Type B pancreatic cell (in vitro differentiated cells): ENCODE results near the gene PTGES2. TPM values are rescaled to one million over a fixed set of nuclear protein-coding genes. Genes with fewer than 3 reads are reported as not detected.

ENCODE experiments used
- DNase-seq: peaks from one replicate; pipeline ENCODE4 v3.0.0; 2021; ENCODE audit warnings: mixed read lengths; ENCODE audit not compliant: unreplicated experiment; ENCODE audit errors: extremely low spot score
- H3K27ac Mint-ChIP-seq: 2 replicates; pipeline ENCODE4 v1.8.0; 2021; ENCODE audit warnings: mild to moderate bottlenecking, mixed read lengths
- H3K27me3 Mint-ChIP-seq: 2 replicates; pipeline ENCODE4 v1.8.0; 2021; ENCODE audit warnings: mixed read lengths
- H3K36me3 Mint-ChIP-seq: 2 replicates; pipeline ENCODE4 v1.8.0; 2021; ENCODE audit warnings: mixed read lengths
- H3K4me1 Mint-ChIP-seq: one replicate; pipeline ENCODE4 v1.8.0; 2021; ENCODE audit warnings: mixed read lengths; ENCODE audit not compliant: unreplicated experiment
- H3K4me3 Mint-ChIP-seq: 2 replicates; pipeline ENCODE4 v1.8.0; 2021; ENCODE audit warnings: mild to moderate bottlenecking, mixed read lengths
- H3K9me3 Mint-ChIP-seq: 2 replicates; pipeline ENCODE4 v1.8.0; 2021; ENCODE audit warnings: mixed read lengths
- CTCF ChIP-seq: fragments of 200-600 bp; sonication (generic); conservative IDR thresholded peaks from 2 replicates; pipeline ENCODE4 v1.5.0; 2021; ENCODE audit warnings: antibody characterized with exemption, mild to moderate bottlenecking
- total RNA-seq: library from RNA; stranded (reverse); gene quantifications from 2 replicates; pipeline ENCODE4 v1.2.1, GENCODE V29; 2021; ENCODE audit warnings: low replicate concordance

Gene PTGES2
- total RNA-seq, 1 donor from 2014 or later: 67.2 TPM

GRCh38 chr9:128117613-128118471 lies 9.7 kb downstream of the PTGES2 start:
- Mint-ChIP-seq H3K4me3 (peak overlapping the region; percentile 77), H3K9me3 (no peaks in the 10 kb centered on the region), H3K4me1 (peaks cover 6% of the 10 kb centered on the region), H3K27ac (peak overlapping the region; percentile 44), H3K27me3 (no peaks in the 10 kb centered on the region), H3K36me3 (peaks cover 8% of the 10 kb centered on the region)
- peak; percentile 100 for TF ChIP-seq CTCF
- DNase-seq: peak; percentile 97

GRCh38 chr9:128116104-128117083 lies 11.1 kb downstream of the PTGES2 start:
- no peak for TF ChIP-seq CTCF
- Mint-ChIP-seq H3K27ac (no peak overlapping the region), H3K4me3 (no peak overlapping the region), H3K4me1 (peaks cover 6% of the 10 kb centered on the region), H3K36me3 (peaks cover 8% of the 10 kb centered on the region), H3K9me3 (no peaks in the 10 kb centered on the region), H3K27me3 (no peaks in the 10 kb centered on the region)
- DNase-seq: no peak

- no peaks in the 10 kb centered on the region for H3K9me3 Mint-ChIP-seq
- TF ChIP-seq CTCF: no peak
- peaks cover 8% of the 10 kb centered on the region for H3K36me3 Mint-ChIP-seq
- H3K27ac Mint-ChIP-seq: peak overlapping the region; percentile 92
- no peak for DNase-seq
- no peak overlapping the region for H3K4me3 Mint-ChIP-seq
- H3K4me1 Mint-ChIP-seq: peaks cover 6% of the 10 kb centered on the region
- H3K27me3 Mint-ChIP-seq: no peaks in the 10 kb centered on the region
Observed at GRCh38 chr9:128115187-128116103, 12.1 kb downstream of the PTGES2 start.

- H3K27ac Mint-ChIP-seq: peak overlapping the region; percentile 92
- peaks cover 12% of the 10 kb centered on the region for H3K36me3 Mint-ChIP-seq
- peaks cover 10% of the 10 kb centered on the region for H3K4me1 Mint-ChIP-seq
- no peaks in the 10 kb centered on the region for H3K9me3 Mint-ChIP-seq
- H3K27me3 Mint-ChIP-seq: no peaks in the 10 kb centered on the region
- TF ChIP-seq CTCF: no peak
- no peak for DNase-seq
- no peak overlapping the region for H3K4me3 Mint-ChIP-seq
Observed at GRCh38 chr9:128114326-128115186, 13.0 kb downstream of the PTGES2 start.
